Measurements from ENCODE around the gene ABCA9. TPM values are rescaled to one million over a fixed set of nuclear protein-coding genes. Genes with fewer than 3 reads are reported as not detected.
"Not testable (repeated sequence)": the region's sequence is repeated elsewhere in the genome, so short reads cannot be mapped to it uniquely, and the experiment has no call there.

The ABCA9 gene
- total RNA-seq, 1 experiment from 2014 or later = not detected

DNA sequence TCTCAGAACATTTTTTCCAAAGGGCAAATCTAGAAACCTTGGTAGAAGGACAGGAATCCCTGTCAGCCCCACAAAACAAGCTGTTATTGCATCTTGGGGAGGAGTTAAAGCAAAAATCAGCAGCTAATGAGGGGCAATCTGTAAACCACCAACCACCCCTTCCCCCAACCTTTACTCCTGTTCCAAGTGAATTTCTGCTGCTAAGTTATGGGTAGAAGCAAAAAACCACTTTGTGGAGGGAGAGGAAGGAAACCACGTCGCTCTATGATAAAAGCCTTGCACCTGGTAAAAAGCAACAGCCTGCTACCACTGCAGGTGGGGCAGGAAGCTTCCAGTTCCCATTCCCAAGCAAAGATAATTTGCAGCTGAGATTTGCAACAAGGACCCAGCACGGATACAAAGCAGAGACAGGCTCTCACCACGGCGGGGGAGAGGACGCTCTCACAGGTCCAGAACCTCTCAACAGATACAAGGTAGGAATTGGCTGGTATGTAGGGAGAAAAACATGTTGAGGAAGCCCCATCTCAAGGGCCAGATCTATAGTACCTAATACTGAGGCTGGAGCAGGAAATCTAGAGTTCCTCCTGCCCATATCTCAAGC, 116.2 kb downstream of the ABCA9 start:
- Histone ChIP-seq H3F3A (ENCODE audit: low read length, unreplicated experiment) (no peaks in the 10 kb centered on the region), H3K9me3 (ENCODE audit: low read length) (no peaks in the 10 kb centered on the region), H3K36me3 (ENCODE audit: low read depth, low read length) (no peaks in the 10 kb centered on the region), H3K4me2 (ENCODE audit: low read length) (no peak overlapping the region), H3K27ac (ENCODE audit: low read length) (no peak overlapping the region), H2AFZ (ENCODE audit: low read length) (no peak overlapping the region), H3K27me3 (ENCODE audit: low read length) (peaks cover 35% of the 10 kb centered on the region), H3K4me1 (ENCODE audit: insufficient read depth, low read length) (no peaks in the 10 kb centered on the region), H3K9ac (ENCODE audit: low read length) (no peak overlapping the region), H3K4me3 (ENCODE audit: low read length) (no peak overlapping the region), H3K9me2 (replicated peaks; ENCODE audit: low read length) (no peaks in the 10 kb centered on the region), H4K20me1 (ENCODE audit: low read length) (no peaks in the 10 kb centered on the region), H3K79me2 (ENCODE audit: low read length) (no peaks in the 10 kb centered on the region)
- intact Hi-C loops (cut with micrococcal nuclease) = no loop called here
- ChIA-PET POLR2A (ENCODE audit: unreplicated experiment) (no interaction called here), CTCF (no interaction called here)
- DNase-seq (no peak), ATAC-seq (no peak)
- no peak for TF ChIP-seq EZH2 (IDR thresholded peaks at IDR 0.05; ENCODE audit: low read length, unreplicated experiment)
- TF ChIP-seq, protein P1, sequence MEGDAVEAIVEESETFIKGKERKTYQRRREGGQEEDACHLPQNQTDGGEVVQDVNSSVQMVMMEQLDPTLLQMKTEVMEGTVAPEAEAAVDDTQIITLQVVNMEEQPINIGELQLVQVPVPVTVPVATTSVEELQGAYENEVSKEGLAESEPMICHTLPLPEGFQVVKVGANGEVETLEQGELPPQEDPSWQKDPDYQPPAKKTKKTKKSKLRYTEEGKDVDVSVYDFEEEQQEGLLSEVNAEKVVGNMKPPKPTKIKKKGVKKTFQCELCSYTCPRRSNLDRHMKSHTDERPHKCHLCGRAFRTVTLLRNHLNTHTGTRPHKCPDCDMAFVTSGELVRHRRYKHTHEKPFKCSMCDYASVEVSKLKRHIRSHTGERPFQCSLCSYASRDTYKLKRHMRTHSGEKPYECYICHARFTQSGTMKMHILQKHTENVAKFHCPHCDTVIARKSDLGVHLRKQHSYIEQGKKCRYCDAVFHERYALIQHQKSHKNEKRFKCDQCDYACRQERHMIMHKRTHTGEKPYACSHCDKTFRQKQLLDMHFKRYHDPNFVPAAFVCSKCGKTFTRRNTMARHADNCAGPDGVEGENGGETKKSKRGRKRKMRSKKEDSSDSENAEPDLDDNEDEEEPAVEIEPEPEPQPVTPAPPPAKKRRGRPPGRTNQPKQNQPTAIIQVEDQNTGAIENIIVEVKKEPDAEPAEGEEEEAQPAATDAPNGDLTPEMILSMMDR (conservative IDR thresholded peaks at IDR 0.05; ENCODE audit: low read depth, low read length) = no peak
- no peak for TF ChIP-seq EZH2phosphoT487 (IDR thresholded peaks at IDR 0.05; ENCODE audit: borderline replicate concordance, low read length)
- no TSS peak for BruUV-seq (replicated peaks)

DNA sequence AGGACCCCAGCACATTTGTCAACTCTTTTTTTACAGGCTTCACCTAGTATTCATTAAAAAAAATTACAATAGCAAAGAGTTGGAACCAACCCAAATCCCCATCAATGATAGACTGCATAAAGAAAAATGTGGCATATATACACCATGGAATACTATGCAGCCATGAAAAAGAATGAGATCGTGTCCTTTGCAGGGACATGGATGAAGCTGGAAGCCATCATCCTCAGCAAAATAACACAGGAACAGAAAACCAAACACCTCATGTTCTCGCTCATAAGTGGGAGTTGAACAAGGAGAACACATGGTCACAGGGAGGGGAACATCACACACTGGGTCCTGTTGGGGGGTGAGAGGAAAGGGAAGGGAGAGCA, 116.9 kb downstream of the ABCA9 start:
- H3K4me2 ChIP-seq (ENCODE audit: low read length); CTCF ChIA-PET; H3K9me2 ChIP-seq (replicated peaks; ENCODE audit: low read length); H3K27ac ChIP-seq (ENCODE audit: low read length); H3K4me1 ChIP-seq (ENCODE audit: insufficient read depth, low read length); BruUV-seq (replicated peaks); H2AFZ ChIP-seq (ENCODE audit: low read length); H3K4me3 ChIP-seq (ENCODE audit: low read length); H3K9me3 ChIP-seq (ENCODE audit: low read length); H3K9ac ChIP-seq (ENCODE audit: low read length); POLR2A ChIA-PET (ENCODE audit: unreplicated experiment); H3K36me3 ChIP-seq (ENCODE audit: low read depth, low read length); H3K79me2 ChIP-seq (ENCODE audit: low read length); H4K20me1 ChIP-seq (ENCODE audit: low read length); intact Hi-C loops (cut with micrococcal nuclease); H3F3A ChIP-seq (ENCODE audit: low read length, unreplicated experiment); ATAC-seq; DNase-seq: not testable (repeated sequence)
- peaks cover 37% of the 10 kb centered on the region for H3K27me3 ChIP-seq (ENCODE audit: low read length)

DNA sequence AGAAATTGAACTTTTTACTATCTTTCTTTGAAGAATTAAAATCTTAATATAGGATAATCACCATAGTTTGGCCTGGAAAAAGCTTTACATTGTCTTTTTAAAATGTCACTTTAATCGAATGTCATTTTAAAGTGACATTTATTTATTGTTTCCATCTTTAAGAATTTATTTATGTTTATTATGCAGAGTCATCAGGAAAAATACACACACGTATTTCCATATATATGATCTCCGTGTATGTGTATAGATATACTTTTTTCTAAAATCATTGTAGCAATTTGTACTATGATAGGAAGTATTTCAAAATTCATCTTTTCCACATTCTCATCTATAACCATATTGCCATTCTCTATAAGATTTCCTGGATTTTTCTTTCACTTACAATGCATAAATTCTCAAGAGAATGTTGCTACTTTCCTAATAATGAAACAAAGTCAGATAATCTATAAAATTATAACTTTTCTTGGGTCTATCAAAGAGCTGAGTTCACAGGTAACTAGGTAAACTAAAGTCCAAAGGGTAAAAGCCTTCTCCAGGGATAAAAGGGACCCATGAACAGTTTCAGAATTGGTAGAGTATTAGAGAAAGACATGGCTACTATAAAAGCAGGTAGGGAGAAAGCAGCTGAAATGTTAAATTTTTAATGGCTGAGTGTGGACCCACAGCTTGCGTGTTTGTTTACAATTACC, 117.5 kb downstream of the ABCA9 start:
- H3F3A ChIP-seq (ENCODE audit: low read length, unreplicated experiment) = no peaks in the 10 kb centered on the region
- no peaks in the 10 kb centered on the region for H3K36me3 ChIP-seq (ENCODE audit: low read depth, low read length)
- H3K9me3 ChIP-seq (ENCODE audit: low read length) = no peaks in the 10 kb centered on the region
- H3K4me3 ChIP-seq (ENCODE audit: low read length) = no peak overlapping the region
- ChIA-PET POLR2A (ENCODE audit: unreplicated experiment) (no interaction called here), CTCF (no interaction called here)
- H3K79me2 ChIP-seq (ENCODE audit: low read length) = no peaks in the 10 kb centered on the region
- no peak overlapping the region for H3K4me2 ChIP-seq (ENCODE audit: low read length)
- ATAC-seq (no peak), DNase-seq (no peak)
- TF ChIP-seq, protein P1 (conservative IDR thresholded peaks at IDR 0.05; ENCODE audit: low read depth, low read length) = no peak
- TF ChIP-seq EZH2 (IDR thresholded peaks at IDR 0.05; ENCODE audit: low read length, unreplicated experiment) (no peak), EZH2phosphoT487 (IDR thresholded peaks at IDR 0.05; ENCODE audit: borderline replicate concordance, low read length) (no peak)
- no peak overlapping the region for H2AFZ ChIP-seq (ENCODE audit: low read length)
- H4K20me1 ChIP-seq (ENCODE audit: low read length) = no peaks in the 10 kb centered on the region
- peaks cover 38% of the 10 kb centered on the region for H3K27me3 ChIP-seq (ENCODE audit: low read length)
- intact Hi-C loops (cut with micrococcal nuclease) = no loop called here
- no peaks in the 10 kb centered on the region for H3K9me2 ChIP-seq (replicated peaks; ENCODE audit: low read length)
- H3K4me1 ChIP-seq (ENCODE audit: insufficient read depth, low read length) = no peaks in the 10 kb centered on the region
- H3K27ac ChIP-seq (ENCODE audit: low read length) = no peak overlapping the region
- no peak overlapping the region for H3K9ac ChIP-seq (ENCODE audit: low read length)
- no TSS peak for BruUV-seq (replicated peaks)

Measured in PC-3 (cell line).